Testis (tissue), 2 donors: ENCODE results near the gene GCLM.

Experiments used
- CTCF ChIP-seq, 3 experiments: fragments of 450-650 bp in 2 of 3; fragments of 200-600 bp in 1 of 3; sonication (generic) in 1 of 3; IDR thresholded peaks; one replicate each; pipeline ENCODE4 v1.5.1; 2016 to 2019; ENCODE audit warnings: antibody characterized with exemption in 3 of 3, mild to moderate bottlenecking in 2 of 3, moderate library complexity in 1 of 3
- POLR2A ChIP-seq: fragments of 450-650 bp; IDR thresholded peaks from one replicate; pipeline ENCODE4 v1.6.1; 2017; ENCODE audit warnings: antibody characterized with exemption, mild to moderate bottlenecking, moderate library complexity

DNA sequence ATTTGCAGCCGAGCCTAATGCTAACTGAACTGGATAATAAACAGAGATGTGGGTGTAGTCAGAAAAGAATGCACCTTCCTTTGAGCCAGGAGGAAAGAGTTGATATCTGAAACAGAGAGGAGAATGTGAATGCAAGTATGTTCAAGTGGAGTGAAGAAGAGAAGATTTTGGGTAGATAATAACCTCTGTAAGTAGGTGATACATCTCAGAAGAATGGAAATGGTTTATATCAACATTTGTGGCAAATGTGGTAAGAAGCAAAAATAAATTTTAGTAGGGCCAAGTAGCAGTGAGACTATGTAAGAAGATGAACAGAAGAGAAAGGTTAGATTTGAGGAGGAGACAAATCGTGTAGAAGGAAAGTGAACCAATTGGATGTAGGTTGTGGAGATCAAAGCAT, 28.5 kb downstream of the GCLM start:
- TF ChIP-seq POLR2A, result no peak
- no peak for TF ChIP-seq CTCF (IDR thresholded peaks at IDR 0.05)
